A673 (cell line): ENCODE data around the gene CCDC148.

Experiments
- EZH2 ChIP-seq: fragments of 200-600 bp; sonication (generic); IDR thresholded peaks from 2 replicates; pipeline ENCODE4 v1.6.1; 2017; ENCODE audit warnings: borderline replicate concordance, low read depth, mild to moderate bottlenecking, mixed read lengths, antibody characterized with exemption, low read length; ENCODE audit not compliant: poor library complexity, severe bottlenecking
- TF ChIP-seq, protein P1 (sequence below): fragments of 300-800, 200-600 bp; sonication (generic); conservative IDR thresholded peaks from 2 replicates; pipeline ENCODE4 v1.5.1; 2017; ENCODE audit warnings: low read depth, mild to moderate bottlenecking, antibody characterized with exemption, low read length, moderate library complexity, mixed read lengths

DNA sequence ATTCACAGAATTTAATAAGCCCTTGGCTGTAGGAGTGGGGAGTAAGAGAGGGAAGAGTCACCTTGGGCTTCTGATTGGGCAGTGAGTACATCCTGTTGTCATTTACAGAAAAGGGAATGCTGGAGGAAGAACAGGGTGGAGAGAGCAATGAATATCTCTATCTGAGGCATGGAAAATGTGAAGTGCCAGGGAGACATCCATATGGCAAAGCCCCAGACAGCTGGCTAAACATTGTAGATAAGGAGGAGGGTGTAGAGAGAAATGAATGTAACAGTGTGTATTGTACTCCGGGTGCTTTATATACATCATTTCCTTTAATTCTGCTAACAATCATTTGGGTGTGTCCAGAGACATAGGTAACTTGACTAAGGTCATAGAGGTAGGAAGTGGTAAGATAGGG lies 251.3 kb downstream of the CCDC148 start:
- TF ChIP-seq, protein P1, sequence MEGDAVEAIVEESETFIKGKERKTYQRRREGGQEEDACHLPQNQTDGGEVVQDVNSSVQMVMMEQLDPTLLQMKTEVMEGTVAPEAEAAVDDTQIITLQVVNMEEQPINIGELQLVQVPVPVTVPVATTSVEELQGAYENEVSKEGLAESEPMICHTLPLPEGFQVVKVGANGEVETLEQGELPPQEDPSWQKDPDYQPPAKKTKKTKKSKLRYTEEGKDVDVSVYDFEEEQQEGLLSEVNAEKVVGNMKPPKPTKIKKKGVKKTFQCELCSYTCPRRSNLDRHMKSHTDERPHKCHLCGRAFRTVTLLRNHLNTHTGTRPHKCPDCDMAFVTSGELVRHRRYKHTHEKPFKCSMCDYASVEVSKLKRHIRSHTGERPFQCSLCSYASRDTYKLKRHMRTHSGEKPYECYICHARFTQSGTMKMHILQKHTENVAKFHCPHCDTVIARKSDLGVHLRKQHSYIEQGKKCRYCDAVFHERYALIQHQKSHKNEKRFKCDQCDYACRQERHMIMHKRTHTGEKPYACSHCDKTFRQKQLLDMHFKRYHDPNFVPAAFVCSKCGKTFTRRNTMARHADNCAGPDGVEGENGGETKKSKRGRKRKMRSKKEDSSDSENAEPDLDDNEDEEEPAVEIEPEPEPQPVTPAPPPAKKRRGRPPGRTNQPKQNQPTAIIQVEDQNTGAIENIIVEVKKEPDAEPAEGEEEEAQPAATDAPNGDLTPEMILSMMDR = no peak
- TF ChIP-seq EZH2 = no peak
